Stimulated activated CD4-positive, alpha-beta T cell treated with anti-CD3 and anti-CD28 coated beads, TNF-alpha, amount 100 ng/mL, for 1 hour (primary cell): ENCODE results near the gene RESF1.
"Not testable (repeated sequence)": the region's sequence is repeated elsewhere in the genome, so short reads cannot be mapped to it uniquely, and the experiment has no call there.

Experiments used
- DNase-seq, 3 donors: peaks; one replicate each; pipeline ENCODE4 v3.0.0-alpha.2; 2020; ENCODE audit warnings: low read depth in 3 of 3, low spot score in 1 of 3

The RESF1 gene

GRCh38 chr12:31959161-31959700 lies at the start of gene RESF1:
Gene RESF1 (plus strand): TSS chr12:31959415. CDS start chr12:31980956, 21,541 bp downstream.
- peak; percentile 66 to 74 (median 69) for DNase-seq

- no peak for DNase-seq
Measured at GRCh38 chr12:31914927-31915326, 44.3 kb upstream of the RESF1 start.

- DNase-seq, result no peak
Measured at GRCh38 chr12:31915446-31915845, 43.8 kb upstream of the RESF1 start.

- no peak for DNase-seq
Measured at GRCh38 chr12:31922341-31923062, 36.7 kb upstream of the RESF1 start.

- DNase-seq, result no peak
Measured at GRCh38 chr12:31923063-31923412, 36.2 kb upstream of the RESF1 start.

GRCh38 chr12:31928246-31929026 lies 30.8 kb upstream of the RESF1 start:
- no peak for DNase-seq

GRCh38 chr12:31929027-31929526 lies 30.1 kb upstream of the RESF1 start:
- DNase-seq, result no peak

- DNase-seq, result no peak
Measured at GRCh38 chr12:31931796-31932715, 27.2 kb upstream of the RESF1 start.

- no peak for DNase-seq
Measured at GRCh38 chr12:31944299-31944698, 14.9 kb upstream of the RESF1 start.

- DNase-seq, result no peak
Measured at GRCh38 chr12:31947971-31948370, 11.2 kb upstream of the RESF1 start.

GRCh38 chr12:31948697-31949359 lies 10.4 kb upstream of the RESF1 start:
- not testable (repeated sequence) for DNase-seq

GRCh38 chr12:31950088-31950487 lies 9.1 kb upstream of the RESF1 start:
- DNase-seq, result no peak

- no peak for DNase-seq
Measured at GRCh38 chr12:31950492-31950891, 8.7 kb upstream of the RESF1 start.

GRCh38 chr12:31951008-31951407 lies 8.2 kb upstream of the RESF1 start:
- no peak for DNase-seq

- DNase-seq, result no peak
Measured at GRCh38 chr12:31951939-31952338, 7.3 kb upstream of the RESF1 start.

- no peak for DNase-seq
Measured at GRCh38 chr12:31952418-31952817, 6.8 kb upstream of the RESF1 start.

GRCh38 chr12:31954925-31955858 lies 4.0 kb upstream of the RESF1 start:
- no peak for DNase-seq

- DNase-seq, result no peak
Measured at GRCh38 chr12:31958569-31959160, 550 bp upstream of the RESF1 start.
